DOHH2 (cell line): ENCODE results near the gene HEATR5A.

ENCODE experiments used
- H3F3A ChIP-seq: fragments of 200-600 bp; sonication (generic), shearing (Covaris generic); 2 replicates; pipeline ENCODE4 v1.6.0; 2016; ENCODE audit warnings: antibody characterized with exemption, mild to moderate bottlenecking; ENCODE audit not compliant: control insufficient read depth, insufficient read depth
- H3K27ac ChIP-seq: fragments of 200-600 bp; sonication (generic); 2 replicates; pipeline ENCODE4 v1.5.1; 2014; ENCODE audit warnings: low read depth, mild to moderate bottlenecking, low read length, moderate library complexity
- H3K27me3 ChIP-seq: fragments of 200-600 bp; sonication (generic); 2 replicates; pipeline ENCODE4 v1.6.1; 2014; ENCODE audit warnings: mild to moderate bottlenecking, low read length, mixed read lengths; ENCODE audit not compliant: control insufficient read depth
- H3K36me3 ChIP-seq: fragments of 200-600 bp; sonication (generic); 2 replicates; pipeline ENCODE4 v1.6.1; 2014; ENCODE audit warnings: mild to moderate bottlenecking, low read length, moderate library complexity, mixed read lengths; ENCODE audit not compliant: control insufficient read depth
- H3K4me1 ChIP-seq: fragments of 200-600 bp; sonication (generic); 2 replicates; pipeline ENCODE4 v1.6.1; 2014; ENCODE audit warnings: mild to moderate bottlenecking, low read length, mixed read lengths; ENCODE audit not compliant: control insufficient read depth
- H3K4me2 ChIP-seq: fragments of 200-600 bp; sonication (generic); 2 replicates; pipeline ENCODE4 v1.6.0; 2014; ENCODE audit warnings: mild to moderate bottlenecking, low read length, moderate library complexity
- H3K4me3 ChIP-seq: fragments of 200-600 bp; sonication (generic); 2 replicates; pipeline ENCODE4 v1.5.1; 2014; ENCODE audit warnings: mild to moderate bottlenecking, low read length, mixed read lengths
- H3K79me2 ChIP-seq: fragments of 200-600 bp; sonication (generic); 2 replicates; pipeline ENCODE4 v1.6.1; 2014; ENCODE audit warnings: mild to moderate bottlenecking, low read length, mixed read lengths; ENCODE audit not compliant: control insufficient read depth
- H3K9me2 ChIP-seq: fragments of 200-600 bp; sonication (generic); replicated peaks from 2 replicates; pipeline ENCODE4 v1.6.1; 2014; ENCODE audit warnings: mild to moderate bottlenecking, low read length, mixed read lengths; ENCODE audit not compliant: control insufficient read depth
- H3K9me3 ChIP-seq: fragments of 200-600 bp; sonication (generic); 2 replicates; pipeline ENCODE4 v1.6.1; 2014; ENCODE audit warnings: antibody characterized with exemption, low read length, mixed read lengths; ENCODE audit not compliant: control insufficient read depth, insufficient read depth
- H4K20me1 ChIP-seq: fragments of 200-600 bp; sonication (generic); 2 replicates; pipeline ENCODE4 v1.6.0; 2014; ENCODE audit warnings: low read depth, mild to moderate bottlenecking, antibody characterized with exemption, low read length, moderate library complexity; ENCODE audit not compliant: control insufficient read depth, insufficient read depth
- CTCF ChIP-seq: fragments of 200-600 bp; sonication (generic); IDR thresholded peaks from one replicate; pipeline ENCODE4 v1.5.1; 2014; ENCODE audit warnings: antibody characterized with exemption, mild to moderate bottlenecking, low read depth, low read length; ENCODE audit not compliant: poor library complexity, severe bottlenecking
- EZH2phosphoT487 ChIP-seq: fragments of 200-600 bp; sonication (generic); IDR thresholded peaks from 2 replicates; pipeline ENCODE4 v1.6.1; 2017; ENCODE audit warnings: borderline replicate concordance, mild to moderate bottlenecking, antibody characterized with exemption, low read length, moderate library complexity, mixed read lengths

Gene HEATR5A

GRCh38 chr14:31391473-31391872, 28.9 kb downstream of the HEATR5A start:
- Histone ChIP-seq H3K9me3 (no peaks in the 10 kb centered on the region), H3F3A (no peaks in the 10 kb centered on the region), H3K4me2 (no peak overlapping the region), H4K20me1 (no peaks in the 10 kb centered on the region), H3K9me2 (no peaks in the 10 kb centered on the region), H3K79me2 (no peaks in the 10 kb centered on the region), H3K4me1 (no peaks in the 10 kb centered on the region), H3K27ac (no peak overlapping the region), H3K27me3 (no peaks in the 10 kb centered on the region), H3K36me3 (no peaks in the 10 kb centered on the region), H3K4me3 (no peak overlapping the region)
- TF ChIP-seq EZH2phosphoT487 (no peak), CTCF (no peak)

- no peaks in the 10 kb centered on the region for H3K79me2 ChIP-seq
- H3K9me2 ChIP-seq = no peaks in the 10 kb centered on the region
- H3K9me3 ChIP-seq = no peaks in the 10 kb centered on the region
- H3K27ac ChIP-seq = no peak overlapping the region
- TF ChIP-seq CTCF = no peak
- TF ChIP-seq EZH2phosphoT487 = no peak
- H3K4me1 ChIP-seq = no peaks in the 10 kb centered on the region
- H3K4me3 ChIP-seq = no peak overlapping the region
- H3F3A ChIP-seq = no peaks in the 10 kb centered on the region
- H3K36me3 ChIP-seq = no peaks in the 10 kb centered on the region
- no peaks in the 10 kb centered on the region for H4K20me1 ChIP-seq
- no peak overlapping the region for H3K4me2 ChIP-seq
- no peaks in the 10 kb centered on the region for H3K27me3 ChIP-seq
These were observed 30.4 kb downstream of the HEATR5A start for GRCh38 chr14:31389946-31390345.

- Histone ChIP-seq H3K9me3 (no peaks in the 10 kb centered on the region), H3K79me2 (no peaks in the 10 kb centered on the region), H3K27me3 (no peaks in the 10 kb centered on the region), H4K20me1 (no peaks in the 10 kb centered on the region), H3K27ac (no peak overlapping the region), H3K4me2 (no peak overlapping the region), H3K4me3 (no peak overlapping the region), H3K4me1 (no peaks in the 10 kb centered on the region), H3F3A (no peaks in the 10 kb centered on the region), H3K36me3 (no peaks in the 10 kb centered on the region), H3K9me2 (no peaks in the 10 kb centered on the region)
- TF ChIP-seq EZH2phosphoT487 (no peak), CTCF (no peak)
These were observed 31.5 kb downstream of the HEATR5A start for GRCh38 chr14:31388687-31389413.
